Stimulated activated CD8-positive, alpha-beta memory T cell treated with anti-CD3 and anti-CD28 coated beads, Interleukin-4, amount 100 ng/mL, for 24 hours (primary cell): Measurements from ENCODE around the gene C22orf39.

Experiments used
- DNase-seq: peaks from one replicate; pipeline ENCODE4 v3.0.0-alpha.2; 2020; ENCODE audit warnings: low read depth

C22orf39 gene

DNA sequence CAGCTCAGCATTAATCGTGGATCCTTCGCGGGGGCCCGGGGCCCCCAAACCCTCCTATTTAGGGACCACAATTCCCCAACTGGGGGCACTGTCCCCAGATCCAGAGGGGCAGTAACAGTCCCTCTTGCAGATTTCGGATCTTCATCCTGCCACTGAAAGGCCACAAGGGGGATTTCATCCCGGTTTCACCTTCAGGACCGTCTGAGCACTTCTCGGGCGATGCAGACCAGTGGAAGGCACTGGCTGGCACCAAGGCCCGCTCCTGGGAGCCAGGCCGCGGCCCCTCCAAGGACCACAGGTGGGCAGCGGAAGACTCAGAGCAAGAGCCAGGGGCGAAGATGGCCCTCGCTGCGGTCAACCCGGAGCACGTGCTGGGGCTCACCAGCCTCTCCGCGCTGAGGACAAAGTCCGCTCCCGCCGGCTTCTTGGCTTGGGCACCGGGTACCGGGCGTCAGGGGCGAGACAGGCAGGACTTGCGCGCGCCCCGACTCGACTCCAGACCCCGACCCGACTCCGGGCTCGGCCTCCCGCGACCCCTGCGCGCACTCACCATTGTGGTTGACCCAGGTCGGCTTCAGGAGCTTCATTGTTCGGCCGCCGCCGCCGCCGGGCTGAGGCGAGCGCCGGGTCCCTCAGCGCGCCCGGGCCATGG is 16.5 kb downstream of the C22orf39 start:
- DNase-seq = no peak

DNA sequence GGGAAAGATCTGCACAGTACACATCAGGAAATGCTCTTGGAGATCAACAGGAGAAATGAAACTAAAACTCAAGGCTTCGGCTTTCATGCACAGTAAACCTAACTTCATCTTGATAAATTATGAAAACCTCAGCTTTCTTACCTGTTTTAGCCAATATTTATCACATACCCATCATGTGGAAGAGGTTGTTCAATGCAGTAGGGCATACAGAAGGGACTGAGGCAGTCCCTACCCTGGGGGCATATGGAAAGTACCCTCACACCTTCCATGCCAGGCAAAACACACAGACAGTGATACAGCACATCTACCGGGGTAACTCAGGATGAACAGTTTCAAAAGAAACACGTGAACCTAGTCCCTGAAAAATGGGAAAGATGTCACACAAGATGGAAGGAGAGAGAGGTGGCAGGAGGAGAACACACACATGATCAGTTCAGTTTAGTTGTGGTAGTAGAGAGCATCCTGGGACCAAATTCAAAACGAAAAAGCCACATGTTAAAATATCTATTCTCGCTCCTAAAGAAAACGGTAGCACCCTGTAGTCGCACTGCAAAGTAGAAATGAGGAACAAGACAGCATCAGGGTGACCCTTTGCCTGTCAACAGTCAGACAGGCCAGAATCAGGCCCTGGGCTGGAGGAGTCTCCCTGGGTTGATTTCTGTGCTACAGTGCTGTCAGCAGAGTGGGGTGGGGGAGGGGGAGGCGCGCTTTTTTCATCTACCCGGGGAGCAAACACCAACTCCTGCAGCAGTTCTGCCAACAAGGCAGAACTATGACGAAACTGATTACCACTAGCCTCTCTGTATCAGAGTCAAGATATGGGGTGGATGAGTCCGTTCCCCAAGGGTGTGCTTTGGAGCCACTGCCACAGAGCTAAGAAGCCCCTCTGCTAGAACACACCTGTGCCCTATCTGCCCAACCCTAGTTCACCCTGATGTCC is 17.3 kb downstream of the C22orf39 start:
- DNase-seq = no peak

DNA sequence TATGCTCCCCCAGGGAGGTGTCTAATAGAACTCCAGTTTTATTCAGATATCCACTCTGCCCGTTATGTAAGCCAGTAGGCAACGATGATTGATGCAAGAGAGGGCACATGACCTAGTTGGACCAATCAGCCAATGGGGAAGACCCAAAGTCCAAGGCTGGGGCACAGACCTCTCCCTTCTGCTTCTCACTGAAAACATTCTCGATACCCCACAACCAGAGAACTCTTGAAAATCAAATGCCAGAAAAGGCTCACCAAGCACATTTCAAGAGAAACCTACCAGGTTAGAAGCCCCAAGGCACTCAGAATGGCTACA is 23.4 kb downstream of the C22orf39 start:
- DNase-seq = no peak

DNA sequence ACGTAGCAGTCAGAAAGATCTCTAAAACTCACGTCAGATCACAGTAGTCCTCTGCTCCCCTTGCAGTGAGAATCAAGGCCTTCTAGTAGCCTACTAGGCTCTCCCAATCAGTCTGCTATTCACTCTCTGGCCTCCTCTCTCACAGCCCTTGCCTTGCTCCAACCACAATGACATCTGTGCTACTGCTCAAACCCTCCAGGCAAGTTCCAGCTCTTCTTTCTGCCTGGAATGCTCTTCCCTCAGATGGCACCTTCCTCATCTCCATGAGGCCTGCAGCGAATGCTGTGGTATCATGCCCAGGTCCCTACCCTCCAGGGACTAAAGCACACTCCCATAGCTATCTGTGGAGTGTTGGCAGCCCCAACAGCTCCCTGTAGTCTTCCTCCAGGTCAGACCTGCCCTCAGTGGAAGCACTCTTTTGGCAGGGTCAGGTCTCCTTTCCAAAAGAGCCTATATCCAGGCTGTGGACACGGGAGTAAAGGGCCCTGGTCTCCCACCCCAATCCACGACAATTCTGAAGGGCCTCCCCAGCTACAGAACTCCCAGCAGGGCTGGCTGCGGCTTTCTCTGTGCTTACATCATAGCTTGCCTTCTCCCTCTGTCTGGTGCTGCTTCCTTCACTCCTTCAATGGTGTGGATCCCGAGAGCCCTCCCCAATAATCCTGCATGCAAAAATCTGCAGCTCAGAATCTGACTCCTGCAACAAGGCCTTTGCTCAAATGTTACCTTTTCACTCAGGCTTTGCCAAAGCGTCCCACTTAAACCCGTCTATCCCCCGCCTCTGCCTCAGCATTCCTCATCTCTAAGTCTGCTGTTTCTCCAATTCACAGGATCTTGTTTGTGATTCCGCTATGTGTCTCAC is 24.8 kb downstream of the C22orf39 start:
- DNase-seq = no peak

DNA sequence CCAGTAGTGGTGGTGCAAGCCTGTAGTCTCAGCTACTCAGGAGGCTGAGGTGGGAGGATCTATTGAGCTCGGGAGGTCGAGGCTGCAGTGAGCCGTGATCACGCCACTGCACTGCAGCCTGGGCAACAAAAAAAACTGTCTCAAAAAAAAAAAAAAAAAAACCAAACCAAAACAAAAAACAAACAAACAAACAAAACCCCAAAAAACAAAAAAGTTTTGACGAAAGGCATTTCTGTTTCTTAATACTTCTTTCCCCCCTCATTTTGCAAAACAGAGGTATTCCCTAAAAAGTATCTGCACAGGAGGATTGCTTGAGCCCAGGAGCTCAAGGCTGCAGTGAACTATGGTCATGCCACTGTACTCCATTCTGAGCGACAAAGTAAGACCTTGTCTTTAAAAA is 27.2 kb downstream of the C22orf39 start:
- DNase-seq = no peak

DNA sequence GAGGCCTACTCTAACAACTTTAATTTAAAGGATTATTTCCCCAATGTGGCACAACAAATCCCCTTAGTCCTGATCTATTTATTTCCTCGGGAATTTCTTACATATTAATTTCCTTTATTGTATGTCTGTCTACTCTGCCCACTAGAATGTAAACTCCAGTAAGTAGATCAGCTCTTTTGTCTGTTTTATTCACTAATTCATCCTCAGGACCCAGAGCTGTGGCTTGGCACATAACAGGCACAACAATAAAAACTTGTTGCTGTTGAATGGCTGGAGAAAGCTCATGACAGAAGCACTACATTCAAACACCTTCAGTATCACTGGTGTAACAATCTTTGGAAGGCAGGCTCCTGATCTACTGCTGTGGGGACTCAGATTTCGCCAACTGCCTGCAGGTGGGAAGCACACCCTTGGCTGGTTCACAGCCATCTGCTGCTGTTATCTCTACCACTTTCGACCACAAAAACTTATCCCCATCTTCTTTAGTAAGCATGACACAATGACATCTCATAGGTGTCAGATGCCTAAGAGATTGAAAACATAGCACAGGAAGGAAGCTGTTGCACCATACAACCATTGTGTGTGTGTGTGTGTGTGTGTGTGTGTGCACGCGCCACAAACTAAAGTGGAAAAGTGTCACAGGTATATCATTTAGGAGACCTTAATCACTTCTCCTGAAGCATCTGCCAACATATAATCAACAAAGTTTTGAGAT is 27.9 kb downstream of the C22orf39 start:
- DNase-seq = no peak

DNA sequence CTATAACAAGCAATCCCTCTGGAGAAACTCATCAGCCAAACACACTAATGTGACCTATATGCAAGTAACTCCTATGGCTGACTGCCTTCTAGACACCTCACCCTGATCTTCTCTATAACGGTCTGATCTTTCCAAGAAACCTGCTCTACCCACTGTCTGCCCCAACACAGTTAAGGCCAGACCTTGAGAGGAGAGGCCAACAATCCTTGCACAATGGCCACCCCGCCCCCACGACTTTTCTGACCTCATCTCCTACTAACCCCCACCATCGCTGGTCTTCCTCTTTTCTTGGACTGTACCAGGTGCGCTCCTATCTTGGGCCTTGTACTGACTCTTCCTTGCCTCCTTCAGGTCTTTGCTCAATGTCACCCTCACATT is 28.4 kb downstream of the C22orf39 start:
- no peak for DNase-seq

DNA sequence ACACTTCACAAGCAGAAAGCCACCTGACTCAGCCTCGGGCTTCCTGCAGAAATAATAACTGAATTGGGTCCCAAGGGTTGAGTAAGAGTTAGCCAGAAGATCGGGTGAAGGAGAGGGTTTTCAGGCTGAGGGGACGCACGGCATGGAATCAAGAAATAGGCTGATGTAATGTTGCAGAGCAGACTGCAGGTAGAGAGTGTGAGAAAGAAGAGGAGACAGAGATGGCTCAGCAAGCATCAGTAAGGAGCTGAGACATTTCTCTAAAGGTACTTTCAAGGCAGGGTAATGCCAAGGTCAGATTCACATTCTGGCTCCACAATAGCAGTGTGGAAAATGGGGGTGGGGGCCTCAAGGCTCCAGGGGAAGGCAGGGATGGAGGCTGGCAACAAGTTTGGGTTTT is 34.6 kb downstream of the C22orf39 start:
- DNase-seq = no peak

DNA sequence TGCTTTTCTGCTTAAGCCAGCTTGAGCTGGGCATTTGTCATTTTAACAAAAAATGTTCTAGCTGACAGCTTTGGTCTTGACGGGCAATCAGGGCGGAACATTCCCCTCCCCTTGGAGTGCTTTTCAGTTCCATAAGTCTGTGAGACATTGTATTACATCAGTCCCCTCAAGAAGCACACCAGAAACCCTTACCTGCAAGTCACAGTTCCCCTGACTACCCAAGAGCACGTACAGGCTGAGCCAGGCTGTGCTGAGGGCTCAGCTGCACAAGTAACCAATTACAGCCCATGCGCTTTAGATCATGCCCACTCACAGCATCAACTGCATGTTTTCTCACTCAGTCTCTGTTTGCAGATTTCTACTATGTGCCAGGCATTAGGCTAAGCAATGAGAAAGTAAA is 35.0 kb downstream of the C22orf39 start:
- DNase-seq = no peak

DNA sequence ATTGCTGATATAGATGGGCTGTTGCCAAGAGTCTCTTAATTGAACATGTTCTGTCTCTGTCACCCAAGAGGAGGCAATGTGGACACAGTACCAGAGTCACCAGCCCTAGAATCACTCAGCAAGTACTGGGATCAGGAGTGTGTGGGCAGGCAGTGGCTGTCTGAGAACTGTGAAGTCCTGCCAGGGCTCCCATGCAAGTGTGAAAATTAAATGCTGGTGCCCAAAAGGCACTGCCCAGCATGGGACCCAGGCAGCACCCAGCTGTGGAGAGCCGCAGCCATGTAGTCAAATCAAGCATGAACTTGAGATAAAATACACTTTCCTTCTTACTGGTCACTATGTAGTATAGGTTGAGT is 35.8 kb downstream of the C22orf39 start:
- DNase-seq = no peak

DNA sequence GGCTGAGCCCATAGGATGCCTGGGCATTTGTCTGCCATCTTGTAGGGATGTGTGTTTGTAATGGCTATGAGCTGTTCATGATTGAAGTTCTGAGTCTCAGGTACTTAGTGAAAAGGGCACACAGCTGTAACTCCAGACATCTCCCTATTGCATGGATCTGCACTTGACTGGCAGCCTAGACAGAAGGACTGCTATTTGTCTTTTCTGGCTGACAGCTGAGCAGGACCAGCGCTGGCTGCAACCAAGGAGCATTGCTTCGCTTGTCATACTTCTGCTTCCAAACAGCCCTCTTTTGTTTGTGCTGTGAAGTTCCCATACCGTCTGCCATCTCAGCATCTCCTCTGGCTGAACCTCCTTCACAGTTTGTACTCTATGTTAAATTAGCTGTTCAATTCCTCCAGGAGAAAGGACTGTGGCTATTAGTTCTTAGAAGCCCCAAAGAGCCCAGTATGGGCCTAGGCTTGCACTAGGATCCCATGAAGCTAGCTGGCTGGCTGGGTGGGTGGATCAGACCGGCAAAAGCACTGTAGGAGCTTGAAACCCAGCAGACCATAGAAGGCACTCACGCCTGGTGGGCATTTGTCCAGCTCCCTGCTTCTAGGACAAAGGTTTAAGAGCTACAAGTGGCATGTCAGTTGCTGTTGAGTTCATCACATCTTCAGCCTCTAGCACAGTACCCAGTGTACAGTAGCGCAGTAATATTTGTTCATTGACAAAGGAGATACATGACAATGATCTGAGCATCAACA is 36.4 kb downstream of the C22orf39 start:
- no peak for DNase-seq

DNA sequence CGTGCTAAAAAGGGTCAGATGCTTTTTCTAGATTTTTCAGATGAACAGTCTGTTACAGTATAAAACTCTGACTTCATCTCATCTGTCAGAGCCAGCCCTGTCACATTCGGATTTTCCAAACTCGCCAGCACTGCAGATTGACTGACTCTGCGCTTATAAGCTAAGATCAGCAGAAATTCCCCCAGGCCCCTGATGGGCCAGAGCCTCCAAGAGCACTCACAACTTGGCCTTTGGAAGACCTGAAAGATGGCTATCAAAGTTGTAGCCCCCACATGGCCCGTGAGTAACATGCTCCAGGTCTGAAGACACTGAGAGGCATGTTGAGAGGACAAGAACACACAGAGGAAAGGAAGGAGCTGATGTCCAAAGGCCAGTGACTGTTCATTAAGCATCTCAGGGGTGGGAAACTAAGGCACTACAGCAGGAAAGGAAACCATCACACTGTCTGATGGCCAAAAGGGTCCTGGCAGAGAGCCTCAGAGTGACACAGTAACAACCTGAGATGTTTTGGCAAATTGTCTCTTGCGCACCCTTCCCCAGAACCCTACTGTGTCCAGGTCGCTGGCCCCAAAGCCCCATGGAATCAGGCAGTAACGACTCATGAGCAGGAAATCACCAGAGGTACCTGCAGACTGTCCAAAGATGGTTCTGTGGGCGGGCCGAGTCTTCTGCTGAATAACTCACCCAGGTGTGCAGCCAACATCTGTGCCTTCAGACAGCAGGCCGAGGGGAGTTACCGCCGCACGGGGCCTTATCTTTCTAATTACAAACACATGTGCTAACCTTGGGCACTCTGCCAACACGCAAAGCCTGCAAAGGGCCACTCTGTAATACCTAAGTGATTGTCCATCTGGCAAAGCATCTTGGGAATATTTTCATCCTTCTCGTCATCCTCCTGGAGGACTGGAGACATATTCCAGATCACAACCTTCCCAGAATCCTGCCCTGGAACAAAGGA is 39.6 kb downstream of the C22orf39 start:
- no peak for DNase-seq

DNA sequence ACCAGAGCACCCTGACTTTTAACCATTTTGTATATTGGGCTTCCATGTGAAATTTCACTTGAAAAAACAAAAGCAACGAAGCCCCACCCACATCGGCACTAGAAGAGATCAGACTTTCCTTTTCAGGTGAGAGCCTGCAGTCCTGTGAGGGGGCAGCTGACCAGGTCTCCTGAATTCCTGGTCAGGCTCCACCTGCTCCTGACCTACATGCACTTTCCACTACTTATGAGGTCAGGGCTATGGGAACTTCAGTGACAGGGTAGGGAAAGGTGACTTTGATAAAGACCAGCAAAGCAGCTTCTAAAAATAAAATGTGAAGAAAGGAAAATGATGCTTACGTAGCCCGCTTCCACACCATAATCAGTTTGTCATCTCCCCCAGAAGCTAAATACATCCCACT is 40.7 kb downstream of the C22orf39 start:
- no peak for DNase-seq

DNA sequence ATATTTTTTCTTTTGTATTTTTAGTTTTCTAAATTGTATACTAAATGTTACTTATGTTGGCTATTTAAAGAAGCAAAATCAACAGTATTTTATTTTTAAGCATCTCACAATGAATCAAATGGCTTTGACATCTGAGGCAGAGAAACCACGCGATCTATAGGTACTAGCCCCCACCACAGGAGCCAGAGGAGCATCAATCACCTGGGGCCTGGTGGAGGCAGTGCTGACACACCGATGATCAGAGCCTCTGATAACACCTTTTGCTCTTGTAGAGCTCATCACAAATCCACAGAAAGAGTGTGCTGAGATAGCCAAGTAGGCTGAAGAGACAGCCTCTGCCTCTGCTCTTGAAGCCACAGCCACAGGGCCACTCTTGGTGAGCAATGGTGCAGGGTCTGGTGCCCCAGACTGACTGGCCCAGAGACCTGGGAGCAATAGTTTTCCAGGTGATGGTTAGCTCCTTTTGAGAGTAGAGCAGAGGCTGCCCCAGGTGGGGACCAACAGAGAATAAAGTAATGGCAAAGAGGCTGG is 41.2 kb downstream of the C22orf39 start:
- no peak for DNase-seq

DNA sequence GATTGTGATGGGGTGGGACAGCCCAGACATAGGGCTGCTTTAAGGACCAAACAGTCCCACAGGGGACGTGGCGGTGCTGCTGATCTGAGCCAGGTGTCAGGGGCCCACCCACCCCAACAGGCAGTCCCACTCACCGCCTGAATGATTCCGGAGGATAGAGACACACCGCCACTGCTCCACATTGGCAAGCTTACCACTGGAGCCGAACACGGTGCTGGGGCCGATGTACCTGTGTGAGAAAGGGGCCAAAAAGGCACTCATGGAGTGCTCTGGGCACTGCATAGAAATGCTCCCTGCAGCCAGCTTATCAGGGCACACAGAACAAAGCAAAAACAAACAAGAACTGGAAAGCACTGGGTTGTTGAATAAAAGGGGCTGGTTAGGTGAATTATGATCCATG is 41.9 kb downstream of the C22orf39 start:
- no peak for DNase-seq

DNA sequence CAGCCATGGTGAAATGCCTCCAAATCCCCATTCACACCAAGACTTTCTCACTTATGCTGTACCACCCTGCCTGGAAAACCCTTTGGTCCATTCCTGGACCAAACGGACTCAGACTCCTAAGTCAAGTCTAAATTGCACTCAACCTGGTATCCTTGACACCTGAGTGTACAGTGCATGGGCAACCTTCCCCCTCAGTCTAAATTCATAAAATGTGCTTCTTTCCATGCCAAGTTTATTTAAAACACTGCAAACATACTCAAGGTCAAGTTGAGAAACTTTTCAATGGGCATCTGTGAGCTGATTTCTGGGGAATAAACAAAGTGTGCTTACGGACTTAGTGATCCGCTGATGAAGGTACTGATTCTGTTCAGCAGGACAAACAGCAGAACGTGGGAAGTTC is 42.4 kb downstream of the C22orf39 start:
- DNase-seq = no peak

DNA sequence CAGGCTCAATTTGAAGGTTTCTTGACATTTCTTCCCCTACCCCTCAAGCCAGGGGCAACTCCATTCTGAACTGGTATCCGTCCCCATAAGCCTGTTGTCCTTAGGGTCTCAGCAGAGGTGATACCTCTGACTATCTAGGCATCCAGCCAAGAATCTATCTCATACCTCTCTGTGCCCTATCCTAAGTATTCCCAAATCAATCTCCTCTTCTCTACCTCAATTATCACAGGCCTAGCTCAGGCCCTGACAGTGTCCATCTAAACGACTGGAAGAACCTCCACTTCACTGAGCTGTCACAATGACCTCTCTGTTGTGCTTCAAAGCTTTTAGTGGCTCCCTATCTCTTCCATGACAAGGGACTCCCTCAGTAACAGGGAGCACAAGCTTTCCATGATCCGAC is 42.8 kb downstream of the C22orf39 start:
- no peak for DNase-seq

DNA sequence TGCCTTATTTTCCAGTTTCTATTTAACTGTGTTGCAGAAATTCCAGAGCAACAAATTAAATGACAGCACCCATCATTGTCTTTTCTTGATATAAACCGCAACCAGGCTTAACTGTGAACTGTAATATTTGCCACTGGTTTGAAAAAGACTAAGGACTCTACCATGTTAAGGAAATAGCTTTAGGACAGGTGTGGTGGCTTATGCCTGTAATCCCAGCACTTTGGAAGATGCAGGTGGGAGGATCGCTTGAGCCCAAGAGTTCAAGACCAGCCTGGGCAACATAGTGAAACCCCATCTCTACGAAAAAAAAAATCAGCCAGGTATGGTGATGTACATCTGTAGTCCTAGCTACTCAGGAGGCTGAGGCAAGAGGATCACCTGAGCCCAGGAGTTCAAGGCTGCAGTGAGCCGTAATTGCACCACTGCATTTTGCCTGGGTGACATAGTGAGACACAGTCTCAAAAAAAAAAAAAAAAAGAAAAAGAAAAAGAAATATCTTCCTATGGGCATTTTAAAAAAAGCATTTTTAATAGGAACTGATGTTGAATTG is 44.8 kb downstream of the C22orf39 start:
- DNase-seq = no peak

DNA sequence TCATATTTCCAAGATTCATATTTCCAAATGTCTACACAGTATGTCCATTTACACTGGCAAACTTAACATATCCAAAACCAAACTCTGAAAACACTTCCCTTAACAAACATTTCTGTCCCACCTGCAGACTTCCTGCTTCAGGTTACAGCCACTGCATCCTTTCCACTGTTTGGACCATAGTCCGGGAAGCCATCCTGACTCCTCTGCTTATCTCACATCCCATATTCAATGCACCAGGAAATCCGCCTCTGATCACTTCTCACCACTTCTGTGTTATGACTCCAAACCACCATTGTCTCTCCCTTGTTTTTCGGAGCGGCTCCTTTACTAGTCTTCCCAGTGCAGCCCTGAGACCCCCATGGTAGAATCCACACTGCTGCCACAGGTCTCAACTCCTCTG is 46.0 kb downstream of the C22orf39 start:
- DNase-seq = no peak

DNA sequence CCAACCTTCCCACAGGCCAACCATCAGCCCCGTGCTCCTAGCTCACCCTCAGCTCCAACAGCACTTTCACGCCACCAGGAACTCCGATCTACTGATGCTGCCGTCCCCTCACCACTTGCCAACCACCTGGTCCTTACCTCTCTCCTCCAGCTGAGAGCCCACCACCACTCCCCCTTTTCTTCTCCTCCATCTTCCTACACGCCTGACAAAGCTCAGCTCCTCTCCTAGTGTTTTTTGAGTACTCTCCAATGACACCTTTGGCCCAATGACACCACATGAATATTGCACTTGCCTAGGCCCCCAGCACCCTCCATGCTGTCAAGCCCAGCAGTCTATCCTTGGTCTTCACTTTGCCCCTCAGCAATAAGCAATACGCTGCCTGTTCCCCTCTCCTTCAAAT is 46.6 kb downstream of the C22orf39 start:
- no peak for DNase-seq
